Liver (tissue), 9 donors: ENCODE results near the gene KCNMA1. TPM values are rescaled to one million over a fixed set of nuclear protein-coding genes. Genes with fewer than 3 reads are reported as not detected.

Experiments used
- DNase-seq: peaks from one replicate; pipeline ENCODE4 v3.0.0-alpha.2; 2017; ENCODE audit warnings: low spot score
- H3K27ac ChIP-seq, 2 donors: one replicate each; pipeline ENCODE4 v1.7.0; 2013; ENCODE audit warnings: inconsistent platforms in 2 of 2, low read length in 2 of 2, control low read depth in 1 of 2, low read depth in 1 of 2, mild to moderate bottlenecking in 1 of 2
- H3K27me3 ChIP-seq, 4 donors: one replicate each; pipeline versions ENCODE4 v1.6.1 to v1.7.0; 2013; ENCODE audit warnings: low read length in 3 of 4, inconsistent platforms in 1 of 4, mild to moderate bottlenecking in 1 of 4, moderate library complexity in 1 of 4; ENCODE audit not compliant: control insufficient read depth in 4 of 4, insufficient read depth in 4 of 4
- H3K36me3 ChIP-seq, 4 donors: one replicate each; pipeline versions ENCODE4 v1.6.1 to v1.7.0; 2013; ENCODE audit warnings: low read length in 3 of 4, mild to moderate bottlenecking in 3 of 4, low read depth in 1 of 4, moderate library complexity in 1 of 4; ENCODE audit not compliant: control insufficient read depth in 4 of 4, insufficient read depth in 3 of 4
- H3K4me1 ChIP-seq, 4 donors: one replicate each; pipeline versions ENCODE4 v1.6.1 to v1.7.0; 2013; ENCODE audit warnings: low read length in 3 of 4, mild to moderate bottlenecking in 3 of 4, moderate library complexity in 1 of 4; ENCODE audit not compliant: control insufficient read depth in 4 of 4, insufficient read depth in 4 of 4
- H3K4me3 ChIP-seq, 3 donors: one replicate each; pipeline versions ENCODE4 v1.6.1 to v1.7.0; 2013; ENCODE audit warnings: low read length in 3 of 3, control low read depth in 1 of 3, low read depth in 1 of 3, mild to moderate bottlenecking in 1 of 3
- H3K9ac ChIP-seq, 2 donors: one replicate each; pipeline ENCODE4 v1.7.0; 2013; ENCODE audit warnings: low read length in 2 of 2, mild to moderate bottlenecking in 2 of 2, moderate library complexity in 2 of 2, control low read depth in 1 of 2, low read depth in 1 of 2
- H3K9me3 ChIP-seq, 4 donors: one replicate each; pipeline versions ENCODE4 v1.6.1 to v1.7.0; 2013; ENCODE audit warnings: low read length in 3 of 4; ENCODE audit not compliant: control insufficient read depth in 4 of 4
- CTCF ChIP-seq: fragments of 150-350 bp; IDR thresholded peaks from 2 replicates; pipeline ENCODE4 v1.5.1; 2017; ENCODE audit warnings: improper control_type of control experiment, low read depth, low read length; ENCODE audit not compliant: missing input control
- MAX ChIP-seq: IDR thresholded peaks from 2 replicates; pipeline ENCODE4 v1.6.1; 2016; ENCODE audit warnings: antibody characterized with exemption
- SP1 ChIP-seq: IDR thresholded peaks from 2 replicates; pipeline ENCODE4 v1.6.1; 2018; ENCODE audit warnings: antibody characterized with exemption, mild to moderate bottlenecking
- YY1 ChIP-seq: IDR thresholded peaks from 2 replicates; pipeline ENCODE4 v1.6.1; 2016; ENCODE audit warnings: antibody characterized with exemption, mild to moderate bottlenecking
- WGBS: extraction: QIAGEN DNeasy Blood & Tissue Kit; methylation state at CpG from one replicate; pipeline ENCODE4 v1.1.7; 2013; 5-methylcytosine and 5-hydroxymethylcytosine counted together
- polyA plus RNA-seq, 2 donors: library from polyadenylated mRNA; stranded (reverse) in 1 of 2; unstranded in 1 of 2; fragments of 200-250 nt in 1 of 2; fragments of >200 nt in 1 of 2; fragmentation: Nextera tagmentation in 1 of 2; extraction: Ambion mirVana in 1 of 2; gene quantifications; one replicate each; pipeline versions ENCODE4 v1.2.1 to v1.2.3, GENCODE V29; 2013 to 2015
- total RNA-seq, 2 donors: library from RNA; depleted of rRNA; stranded (reverse); fragments of >200 nt; gene quantifications; one replicate each; pipeline ENCODE4 v1.2.3, GENCODE V29; 2014
- TF ChIP-seq, protein P1 (sequence below): IDR thresholded peaks from 2 replicates; pipeline ENCODE4 v1.6.1; 2016; ENCODE audit warnings: antibody characterized with exemption, mild to moderate bottlenecking
- donor health status: healthy.
- donor health status: healthy.
- donor health status: healthy.
- donor health status: healthy.
- donor health status: healthy.

The KCNMA1 gene
- total and polyA plus RNA-seq, 4 donors = 2.5 to 9.7 (median 4.7) TPM

DNA sequence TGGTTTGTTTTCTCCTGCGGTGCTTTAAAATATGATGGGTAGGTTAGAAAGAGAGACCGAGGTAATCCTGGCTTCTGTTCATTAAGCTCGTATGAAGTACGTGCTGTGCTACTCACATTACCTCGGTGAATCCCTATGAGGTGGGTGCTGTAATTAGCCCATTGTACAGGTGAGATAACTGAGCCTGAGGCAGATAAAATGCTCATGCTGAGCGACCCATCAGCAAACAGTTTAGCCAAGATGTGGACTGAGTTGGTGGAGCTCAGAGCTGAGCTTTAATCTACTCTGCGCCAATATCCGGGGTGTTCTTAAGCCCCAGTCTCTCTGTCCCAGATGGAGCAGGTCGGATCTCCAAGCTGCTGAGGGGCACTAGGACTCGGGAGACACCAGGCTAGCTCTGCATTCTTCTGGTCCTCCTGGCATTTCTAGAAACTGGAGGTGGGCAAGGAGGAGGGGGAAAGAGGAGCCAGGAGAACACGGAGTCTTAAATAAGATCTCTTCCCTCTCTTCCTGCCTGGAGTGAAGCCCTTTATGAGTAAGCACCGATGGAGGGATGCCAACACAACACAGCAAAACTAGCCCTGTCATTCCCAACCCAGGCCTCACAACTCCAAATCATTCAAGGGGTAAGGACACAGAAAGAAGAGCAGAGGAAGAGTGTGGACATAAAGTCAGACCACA is 458.5 kb downstream of the KCNMA1 start:
- H3K27ac ChIP-seq = no peak overlapping the region
- no peaks in the 10 kb centered on the region for H3K36me3 ChIP-seq

GRCh38 chr10:77177589-77177988 is 460.0 kb downstream of the KCNMA1 start:
- WGBS = 96% methylated on average over 1 of the region's 1 CpG
- no peaks in the 10 kb centered on the region for H3K36me3 ChIP-seq
- H3K27me3 ChIP-seq = no peaks in the 10 kb centered on the region
- TF ChIP-seq MAX = no peak
- TF ChIP-seq, protein P1, sequence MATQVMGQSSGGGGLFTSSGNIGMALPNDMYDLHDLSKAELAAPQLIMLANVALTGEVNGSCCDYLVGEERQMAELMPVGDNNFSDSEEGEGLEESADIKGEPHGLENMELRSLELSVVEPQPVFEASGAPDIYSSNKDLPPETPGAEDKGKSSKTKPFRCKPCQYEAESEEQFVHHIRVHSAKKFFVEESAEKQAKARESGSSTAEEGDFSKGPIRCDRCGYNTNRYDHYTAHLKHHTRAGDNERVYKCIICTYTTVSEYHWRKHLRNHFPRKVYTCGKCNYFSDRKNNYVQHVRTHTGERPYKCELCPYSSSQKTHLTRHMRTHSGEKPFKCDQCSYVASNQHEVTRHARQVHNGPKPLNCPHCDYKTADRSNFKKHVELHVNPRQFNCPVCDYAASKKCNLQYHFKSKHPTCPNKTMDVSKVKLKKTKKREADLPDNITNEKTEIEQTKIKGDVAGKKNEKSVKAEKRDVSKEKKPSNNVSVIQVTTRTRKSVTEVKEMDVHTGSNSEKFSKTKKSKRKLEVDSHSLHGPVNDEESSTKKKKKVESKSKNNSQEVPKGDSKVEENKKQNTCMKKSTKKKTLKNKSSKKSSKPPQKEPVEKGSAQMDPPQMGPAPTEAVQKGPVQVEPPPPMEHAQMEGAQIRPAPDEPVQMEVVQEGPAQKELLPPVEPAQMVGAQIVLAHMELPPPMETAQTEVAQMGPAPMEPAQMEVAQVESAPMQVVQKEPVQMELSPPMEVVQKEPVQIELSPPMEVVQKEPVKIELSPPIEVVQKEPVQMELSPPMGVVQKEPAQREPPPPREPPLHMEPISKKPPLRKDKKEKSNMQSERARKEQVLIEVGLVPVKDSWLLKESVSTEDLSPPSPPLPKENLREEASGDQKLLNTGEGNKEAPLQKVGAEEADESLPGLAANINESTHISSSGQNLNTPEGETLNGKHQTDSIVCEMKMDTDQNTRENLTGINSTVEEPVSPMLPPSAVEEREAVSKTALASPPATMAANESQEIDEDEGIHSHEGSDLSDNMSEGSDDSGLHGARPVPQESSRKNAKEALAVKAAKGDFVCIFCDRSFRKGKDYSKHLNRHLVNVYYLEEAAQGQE = no peak
- no peak overlapping the region for H3K4me3 ChIP-seq
- H3K9me3 ChIP-seq = no peaks in the 10 kb centered on the region
- no peak for DNase-seq
- no peak overlapping the region for H3K27ac ChIP-seq
- no peak overlapping the region for H3K9ac ChIP-seq
- H3K4me1 ChIP-seq = no peaks in the 10 kb centered on the region

More for the DNA sequence above, 458.5 kb downstream of the KCNMA1 start:
- no peak overlapping the region for H3K9ac ChIP-seq
- 80% methylated on average over 12 of the region's 12 CpGs for WGBS
- no peak for DNase-seq
- H3K4me3 ChIP-seq = no peak overlapping the region
- H3K4me1 ChIP-seq = peaks cover 0 to 6% (median 0%) of the 10 kb centered on the region in 4 donors
- H3K27me3 ChIP-seq = no peaks in the 10 kb centered on the region
- no peak for TF ChIP-seq YY1
- TF ChIP-seq CTCF = no peak
- TF ChIP-seq, protein P1 = no peak
- no peak for TF ChIP-seq MAX
- no peak for TF ChIP-seq SP1
- no peaks in the 10 kb centered on the region for H3K9me3 ChIP-seq
